GM19397 (cell line): ENCODE measurements around the gene ZNF335.

ENCODE experiments used
- ATAC-seq: cut with Tn5 transposase; IDR thresholded peaks from one replicate; pipeline ENCODE4 v1.9.1; 2021; ENCODE audit warnings: mild to moderate bottlenecking, moderate library complexity; ENCODE audit not compliant: unreplicated experiment

The ZNF335 gene

DNA sequence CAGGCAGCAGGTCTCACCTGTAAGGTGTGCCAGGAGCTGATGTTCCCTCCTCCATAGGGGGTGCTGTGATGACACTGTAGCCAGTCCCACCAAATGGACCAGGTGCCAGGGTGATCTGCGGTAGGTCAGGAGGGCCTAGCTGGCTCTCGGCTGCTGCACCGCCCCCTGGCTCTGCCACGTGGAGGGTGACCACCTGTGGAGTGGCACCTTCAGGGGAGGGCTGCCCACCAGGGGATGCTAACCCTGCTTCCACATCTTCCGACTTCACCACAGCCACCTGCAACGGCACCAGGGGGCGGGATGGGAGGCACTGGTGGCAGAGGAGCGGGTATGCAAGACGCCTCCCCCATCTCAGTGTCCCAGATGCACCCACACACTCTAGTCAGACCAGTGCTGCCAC is 18.3 kb downstream of the ZNF335 start:
- no peak for ATAC-seq

DNA sequence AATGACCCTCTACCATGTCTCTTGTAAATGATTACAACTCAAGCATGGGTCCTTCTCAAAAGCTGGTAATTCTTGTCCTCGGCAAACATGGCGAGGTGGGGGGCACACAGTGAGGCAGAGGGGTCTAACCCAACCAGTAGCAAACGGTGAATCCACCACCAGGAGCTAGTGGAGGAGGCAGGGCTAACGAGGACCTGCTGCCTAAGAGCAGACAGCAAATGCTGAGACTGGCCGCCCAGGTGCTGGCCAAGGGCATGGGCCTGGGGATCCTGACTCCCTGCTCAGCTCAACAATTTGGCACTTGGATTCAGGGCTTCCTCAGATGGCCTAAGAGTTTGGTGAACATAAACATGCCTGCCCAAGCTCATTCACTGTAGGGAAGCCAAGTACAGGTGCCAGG is 19.1 kb downstream of the ZNF335 start:
- no peak for ATAC-seq

DNA sequence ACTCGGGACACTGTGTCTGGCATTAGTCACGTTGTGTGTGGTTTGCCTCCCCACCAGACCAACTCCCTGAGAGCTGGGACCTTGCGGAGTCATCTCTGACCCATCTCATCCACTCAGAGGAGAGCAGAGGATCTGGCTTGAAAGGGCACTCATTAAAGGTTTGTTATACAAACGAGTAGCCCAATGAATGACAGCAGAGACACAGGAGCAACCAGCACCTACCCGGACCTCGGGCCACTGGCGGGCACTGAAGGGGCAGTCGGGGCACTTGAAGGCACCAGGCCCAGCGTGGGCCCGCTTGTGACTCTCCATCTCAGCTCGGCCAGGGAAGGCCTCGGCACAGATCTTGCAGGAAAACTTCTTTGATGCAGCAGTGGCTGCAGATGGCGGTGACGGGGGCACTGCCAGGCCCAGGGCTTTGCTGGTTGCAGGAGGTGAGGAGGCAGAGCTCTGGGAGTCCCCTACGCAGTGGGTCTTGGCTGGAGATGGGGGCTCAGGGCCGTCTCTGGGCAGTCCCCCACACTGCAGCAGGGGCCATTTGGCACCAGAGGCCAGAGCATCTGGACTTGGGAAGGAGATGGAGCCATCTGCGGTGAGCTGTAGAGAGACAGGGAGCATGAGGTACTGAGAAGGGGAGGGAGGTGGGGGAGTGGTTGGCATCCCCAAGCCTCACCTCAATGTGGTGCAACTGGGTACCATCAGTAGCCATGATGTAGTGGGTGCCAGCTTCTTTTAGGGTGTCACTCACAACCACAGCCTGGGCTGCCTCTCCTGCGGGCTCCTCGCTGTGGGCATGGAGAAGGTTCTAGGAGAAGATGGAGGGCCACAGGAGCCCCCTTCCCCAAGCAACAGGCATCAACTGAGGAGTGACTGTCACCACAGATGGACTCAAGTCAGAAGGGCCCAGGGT is 19.8 kb downstream of the ZNF335 start:
- ATAC-seq: no peak

DNA sequence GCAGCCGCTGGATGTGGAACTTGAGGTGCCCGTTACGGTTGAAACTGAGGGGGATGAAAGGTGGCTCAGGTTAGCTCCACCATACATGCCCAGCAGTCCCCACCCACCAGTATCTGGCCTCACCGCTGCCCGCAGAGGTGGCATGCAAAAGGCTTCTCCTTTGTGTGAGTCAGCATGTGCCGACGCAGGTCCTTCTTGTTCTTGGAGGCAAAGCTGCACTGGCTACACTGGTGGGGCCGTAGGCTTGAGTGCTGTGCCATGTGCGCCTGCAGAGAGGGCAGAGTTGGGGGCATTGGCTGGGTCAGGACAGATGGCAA is 21.7 kb downstream of the ZNF335 start:
- no peak for ATAC-seq

DNA sequence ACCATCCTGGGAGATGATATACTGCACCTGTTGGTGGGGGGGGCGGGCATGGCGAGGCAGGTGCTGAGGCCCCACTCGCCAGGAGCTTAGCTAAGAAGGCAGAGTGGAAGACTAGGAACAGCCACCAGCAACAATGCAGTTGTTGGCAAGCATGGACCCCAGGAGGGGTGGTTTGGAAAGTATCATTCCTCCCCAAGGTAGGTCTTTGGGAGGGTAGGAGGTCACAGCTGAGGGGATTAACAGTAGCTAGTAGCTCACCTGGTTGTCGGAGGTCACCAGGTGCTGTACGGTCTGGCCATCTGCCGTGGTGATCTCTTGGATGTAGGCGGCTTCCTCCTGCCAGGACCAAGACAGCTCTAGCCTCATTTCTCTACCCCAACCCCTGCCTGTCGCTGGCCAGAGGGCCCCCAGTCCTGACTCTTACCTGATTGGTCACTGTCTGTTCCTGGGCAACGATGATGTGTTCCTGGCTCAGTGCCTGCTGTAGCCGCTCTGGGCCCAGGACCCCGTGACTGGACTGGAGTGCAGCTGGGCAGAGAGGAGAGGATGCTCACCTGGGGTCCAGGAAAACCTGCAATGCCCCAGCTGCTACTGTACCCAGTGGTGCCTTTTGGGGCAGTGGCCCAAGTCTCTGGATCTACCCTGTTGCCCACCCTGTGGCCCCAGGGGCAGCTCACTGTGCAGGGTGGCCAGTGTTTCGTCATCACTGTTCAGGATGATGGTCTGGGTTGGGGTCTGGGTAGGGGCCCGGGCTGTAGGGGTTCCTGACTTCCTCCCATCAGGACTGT is 22.3 kb downstream of the ZNF335 start:
- ATAC-seq: no peak

DNA sequence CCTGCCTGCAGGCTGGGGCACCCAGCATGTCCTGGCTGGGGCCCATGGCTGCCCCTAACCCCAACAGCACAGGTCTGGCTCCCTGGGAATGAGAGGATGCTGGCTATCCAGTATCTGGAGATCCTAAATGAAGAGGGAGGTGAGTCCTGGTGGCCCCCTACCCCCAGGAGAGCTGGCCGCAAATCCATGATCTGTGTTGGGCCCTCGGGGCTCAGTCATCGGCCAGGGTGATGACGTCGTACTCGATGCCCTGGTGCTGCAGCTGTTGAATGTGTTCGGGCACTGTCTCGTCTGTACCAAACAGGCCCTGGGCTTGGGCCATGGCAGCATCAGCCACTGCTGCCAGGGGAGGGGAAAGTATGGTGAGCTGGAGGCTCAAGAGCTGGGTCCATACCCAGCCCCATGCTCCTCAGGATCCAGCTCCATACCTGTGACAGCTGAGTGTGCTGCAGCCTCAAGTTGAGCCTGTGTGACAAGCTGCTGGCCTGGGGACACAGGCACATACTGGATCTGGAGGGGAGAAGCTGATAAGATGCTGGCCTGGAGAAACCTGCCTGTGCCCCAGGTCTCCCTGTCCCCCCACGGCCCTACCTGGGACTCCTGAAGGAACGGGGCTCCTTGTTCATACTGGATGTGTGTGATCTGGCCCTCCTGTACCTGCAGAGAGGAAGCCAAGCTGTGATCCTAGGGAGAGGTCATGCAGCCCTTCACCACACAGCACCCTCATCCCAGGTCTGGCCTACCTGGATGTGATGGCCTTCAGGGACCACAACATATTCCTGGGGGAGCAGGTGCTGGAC is 23.1 kb downstream of the ZNF335 start:
- no peak for ATAC-seq

DNA sequence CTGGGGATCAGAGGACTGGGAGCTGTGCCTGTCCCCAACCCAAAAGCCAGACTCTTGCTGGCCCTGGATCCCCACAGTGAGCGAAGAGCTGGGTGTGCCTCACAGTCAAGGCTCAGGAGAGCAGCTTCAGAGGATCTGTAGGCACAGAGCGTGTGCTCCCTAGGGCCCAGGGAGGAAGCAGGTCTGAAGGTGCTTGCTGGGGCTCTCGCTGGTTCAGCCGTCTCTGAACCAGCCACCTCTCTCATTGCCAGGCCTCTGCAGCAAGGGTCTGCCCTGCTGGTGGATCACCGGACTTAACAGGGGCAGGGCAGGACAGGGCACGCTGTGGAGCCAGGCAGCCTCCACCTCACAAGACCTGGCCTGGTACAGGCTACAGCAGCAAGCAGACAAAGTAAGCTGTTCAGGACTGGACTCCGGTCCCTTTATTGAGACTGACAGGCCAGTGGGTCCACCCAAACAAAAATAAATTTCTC is 23.7 kb downstream of the ZNF335 start:
- ATAC-seq: no peak

DNA sequence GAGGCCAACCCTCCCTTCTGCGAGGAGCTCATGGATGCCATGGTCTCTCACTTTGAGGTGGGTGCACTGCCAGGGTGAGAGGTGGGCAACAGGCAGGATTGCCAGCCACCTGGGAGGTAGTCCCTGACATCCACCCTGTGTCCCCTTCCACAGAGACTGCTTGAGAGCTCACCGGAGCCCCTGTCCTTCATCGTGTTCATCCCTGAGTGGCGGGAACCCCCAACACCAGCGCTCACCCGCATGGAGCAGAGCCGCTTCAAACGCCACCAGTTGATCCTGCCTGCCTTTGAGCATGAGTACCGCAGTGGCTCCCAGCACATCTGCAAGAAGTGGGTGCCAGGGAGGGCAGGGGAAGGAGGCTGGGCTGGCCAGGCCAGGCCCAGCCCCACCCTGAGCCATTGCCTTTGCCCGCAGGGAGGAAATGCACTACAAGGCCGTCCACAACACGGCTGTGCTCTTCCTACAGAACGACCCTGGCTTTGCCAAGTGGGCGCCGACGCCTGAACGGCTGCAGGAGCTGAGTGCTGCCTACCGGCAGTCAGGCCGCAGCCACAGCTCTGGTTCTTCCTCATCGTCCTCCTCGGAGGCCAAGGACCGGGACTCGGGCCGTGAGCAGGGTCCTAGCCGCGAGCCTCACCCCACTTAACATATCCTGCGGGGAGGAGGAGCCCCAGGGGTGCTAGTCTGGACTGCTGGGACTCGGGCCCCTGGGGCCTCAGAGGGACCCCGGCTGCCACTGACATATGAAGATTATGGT is 24.7 kb downstream of the ZNF335 start:
- ATAC-seq: no peak

DNA sequence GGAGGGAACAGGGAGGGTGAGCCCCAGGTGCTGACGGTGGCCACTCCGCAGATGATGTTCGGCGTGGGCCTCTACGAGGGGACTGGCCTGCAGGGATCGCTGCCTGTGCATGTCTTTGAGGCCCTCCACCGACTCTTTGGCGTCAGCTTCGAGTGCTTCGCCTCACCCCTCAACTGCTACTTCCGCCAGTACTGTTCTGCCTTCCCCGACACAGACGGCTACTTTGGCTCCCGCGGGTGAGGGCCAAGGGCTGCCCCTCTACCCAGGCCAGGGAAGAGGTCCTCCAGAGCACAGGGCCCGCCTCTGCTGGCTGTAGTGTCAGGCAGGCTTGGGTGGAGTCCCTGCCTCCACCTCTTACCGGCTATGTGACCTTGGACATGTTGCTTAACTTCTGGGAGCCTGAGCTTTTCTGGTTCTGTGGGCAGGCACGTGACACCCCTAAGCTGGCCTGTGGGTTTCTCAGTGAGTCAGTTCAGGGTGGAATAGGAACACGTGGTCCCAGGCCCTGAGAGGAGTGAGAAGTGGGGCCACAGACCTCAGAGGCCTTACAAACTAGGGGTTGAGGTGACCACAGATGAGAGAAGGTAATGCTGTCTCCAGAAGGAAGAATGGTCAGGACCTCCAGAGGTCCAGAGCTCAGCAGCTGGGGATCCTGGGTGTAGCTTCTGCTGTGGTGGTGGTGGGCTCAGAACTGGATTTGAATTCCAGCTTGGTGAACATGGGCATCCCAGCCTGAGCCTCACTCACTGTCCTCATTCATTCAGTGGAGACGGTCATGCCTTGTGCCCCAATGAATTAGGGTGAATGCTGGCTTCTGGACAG is 25.6 kb downstream of the ZNF335 start:
- no peak for ATAC-seq

DNA sequence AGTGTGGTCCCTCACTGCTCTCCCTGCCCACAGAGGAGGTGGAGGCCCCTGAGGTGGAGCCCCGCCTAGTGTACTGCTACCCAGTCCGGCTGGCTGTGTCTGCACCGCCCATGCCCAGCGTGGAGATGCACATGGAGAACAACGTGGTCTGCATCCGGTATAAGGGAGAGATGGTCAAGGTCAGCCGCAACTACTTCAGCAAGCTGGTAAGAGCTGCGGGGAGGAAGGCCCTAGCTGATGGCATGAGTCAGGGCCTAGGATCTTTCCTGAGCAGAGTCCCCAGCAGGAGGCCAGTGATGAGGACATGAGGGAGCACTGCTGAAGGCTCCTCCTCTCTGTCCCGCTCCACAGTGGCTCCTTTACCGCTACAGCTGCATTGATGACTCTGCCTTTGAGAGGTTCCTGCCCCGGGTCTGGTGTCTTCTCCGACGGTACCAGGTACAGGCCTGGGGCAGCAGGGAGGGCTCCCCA is 26.3 kb downstream of the ZNF335 start:
- ATAC-seq: no peak

DNA sequence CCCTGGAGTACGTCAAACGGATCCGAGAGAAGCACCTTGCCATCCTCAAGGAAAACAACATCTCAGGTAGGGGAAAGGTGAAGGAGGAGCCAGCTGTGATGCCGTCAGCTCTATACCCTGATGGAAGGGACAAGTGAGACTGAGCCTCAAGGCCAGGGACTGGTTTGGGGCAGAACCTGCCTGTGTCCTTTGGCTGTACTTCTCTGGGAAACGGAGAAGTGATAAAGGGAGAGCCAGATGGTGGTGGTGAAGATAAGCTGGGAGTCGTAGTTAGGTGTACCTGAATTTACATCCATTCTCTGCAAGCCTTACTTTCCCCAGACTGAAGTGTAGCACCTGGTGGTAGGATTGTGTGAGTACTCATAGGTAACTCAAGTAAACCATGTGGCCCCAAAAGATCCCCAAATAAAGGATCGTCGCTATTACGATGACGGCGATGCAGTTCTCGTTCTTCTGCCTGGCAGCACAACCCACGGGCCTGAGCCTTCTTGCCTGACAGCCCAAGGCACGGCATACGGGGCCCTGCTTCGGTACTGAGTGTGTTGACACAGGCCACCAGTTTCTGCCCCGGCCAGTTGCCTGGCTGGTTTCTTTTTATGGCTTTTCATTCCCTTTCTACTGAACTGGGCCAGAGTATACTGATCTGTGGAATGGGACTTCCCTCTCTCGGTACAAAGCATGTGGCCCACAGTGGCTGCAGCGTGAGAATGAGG is 26.9 kb downstream of the ZNF335 start:
- ATAC-seq: no peak

DNA sequence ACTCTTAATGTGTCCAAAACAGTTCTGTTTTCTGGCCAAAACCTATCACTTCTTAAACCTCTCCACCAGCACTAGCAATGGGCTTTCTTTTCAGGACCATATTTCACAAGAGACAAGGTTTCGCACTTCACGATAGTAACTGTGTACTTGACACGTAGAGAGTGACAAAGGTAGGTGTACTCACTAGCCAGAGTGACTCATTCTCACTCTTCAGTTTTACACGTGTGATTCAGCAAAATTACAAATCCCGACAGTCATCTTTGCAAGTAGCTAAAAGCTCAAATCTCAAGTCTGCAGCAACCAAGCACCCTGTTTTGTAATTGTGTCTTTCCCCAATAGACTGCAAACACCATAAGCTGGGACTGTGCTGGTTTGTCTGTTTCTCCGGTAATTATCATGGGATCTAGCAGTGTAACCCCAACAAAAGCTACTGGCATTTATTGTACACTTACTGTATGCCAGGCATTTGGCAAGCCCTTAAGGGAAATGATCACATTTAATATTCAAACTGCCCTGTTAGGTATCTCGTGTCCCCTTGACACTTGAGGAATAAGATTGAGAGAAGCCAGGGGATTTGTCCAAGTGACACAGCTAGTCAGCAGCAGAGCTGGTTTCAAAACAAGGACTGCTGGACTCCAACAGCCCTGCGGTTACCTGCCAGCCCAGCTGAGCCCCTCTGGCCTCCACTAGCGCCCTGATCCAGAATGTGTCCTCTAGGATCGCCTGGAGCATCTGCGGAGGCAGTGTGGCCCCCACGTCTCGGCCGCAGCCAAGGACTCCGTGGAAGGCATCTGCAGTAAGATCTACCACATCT is 27.6 kb downstream of the ZNF335 start:
- no peak for ATAC-seq

DNA sequence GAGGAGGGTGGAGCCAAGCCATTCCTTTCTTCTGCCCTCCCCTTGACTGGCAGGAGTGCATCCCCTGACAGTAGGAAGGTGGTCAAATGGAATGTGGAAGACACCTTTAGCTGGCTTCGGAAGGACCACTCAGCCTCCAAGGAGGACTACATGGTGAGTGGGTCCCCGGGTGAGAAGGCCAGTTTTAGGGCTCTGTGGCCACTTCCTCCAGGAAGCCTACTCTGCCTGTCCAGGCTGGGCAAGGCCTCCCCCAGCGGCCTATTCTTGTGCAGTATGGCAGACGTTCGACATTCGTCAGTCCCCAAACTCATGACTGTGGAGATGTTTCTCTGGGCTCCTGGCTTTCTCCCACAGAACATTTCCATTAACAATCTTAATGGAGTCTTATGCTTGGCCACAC is 28.4 kb downstream of the ZNF335 start:
- no peak for ATAC-seq

DNA sequence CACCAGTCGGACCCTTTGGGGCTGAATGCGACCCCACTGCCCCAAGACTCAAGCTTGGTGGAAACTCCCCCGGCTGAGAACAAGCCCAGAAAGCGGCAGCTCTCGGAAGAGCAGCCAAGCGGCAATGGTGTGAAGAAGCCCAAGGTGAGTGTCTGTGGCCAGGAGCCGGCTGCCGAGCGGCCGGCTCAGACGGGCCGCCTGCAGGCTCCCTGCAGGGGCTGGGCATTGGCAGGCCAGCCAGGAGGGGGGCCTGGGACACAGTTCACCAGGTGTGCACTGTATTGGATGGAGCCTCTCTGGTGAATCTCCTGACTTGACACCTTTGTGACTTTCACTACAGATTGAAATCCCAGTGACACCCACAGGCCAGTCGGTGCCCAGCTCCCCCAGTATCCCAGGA is 31.5 kb downstream of the ZNF335 start:
- ATAC-seq: no peak

DNA sequence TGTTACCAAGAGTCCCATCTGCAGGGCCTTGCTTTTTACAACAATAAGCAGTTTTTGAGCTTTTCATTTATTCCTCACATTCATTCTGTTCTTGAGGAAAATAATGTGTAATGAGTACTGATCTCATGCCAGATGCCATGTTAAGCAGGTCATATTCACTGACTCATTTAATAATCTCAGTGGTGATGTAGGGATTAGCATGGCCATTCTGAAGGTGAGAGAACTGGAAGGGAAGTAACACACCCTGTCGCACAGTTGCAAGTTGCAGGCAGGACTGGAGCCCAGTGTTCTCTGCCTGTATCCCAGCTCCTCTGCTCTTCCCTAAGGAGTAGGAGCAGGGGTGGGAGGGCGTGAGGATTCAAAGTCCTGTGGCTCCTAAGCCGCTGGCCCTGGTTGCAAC is 31.9 kb downstream of the ZNF335 start:
- no peak for ATAC-seq

DNA sequence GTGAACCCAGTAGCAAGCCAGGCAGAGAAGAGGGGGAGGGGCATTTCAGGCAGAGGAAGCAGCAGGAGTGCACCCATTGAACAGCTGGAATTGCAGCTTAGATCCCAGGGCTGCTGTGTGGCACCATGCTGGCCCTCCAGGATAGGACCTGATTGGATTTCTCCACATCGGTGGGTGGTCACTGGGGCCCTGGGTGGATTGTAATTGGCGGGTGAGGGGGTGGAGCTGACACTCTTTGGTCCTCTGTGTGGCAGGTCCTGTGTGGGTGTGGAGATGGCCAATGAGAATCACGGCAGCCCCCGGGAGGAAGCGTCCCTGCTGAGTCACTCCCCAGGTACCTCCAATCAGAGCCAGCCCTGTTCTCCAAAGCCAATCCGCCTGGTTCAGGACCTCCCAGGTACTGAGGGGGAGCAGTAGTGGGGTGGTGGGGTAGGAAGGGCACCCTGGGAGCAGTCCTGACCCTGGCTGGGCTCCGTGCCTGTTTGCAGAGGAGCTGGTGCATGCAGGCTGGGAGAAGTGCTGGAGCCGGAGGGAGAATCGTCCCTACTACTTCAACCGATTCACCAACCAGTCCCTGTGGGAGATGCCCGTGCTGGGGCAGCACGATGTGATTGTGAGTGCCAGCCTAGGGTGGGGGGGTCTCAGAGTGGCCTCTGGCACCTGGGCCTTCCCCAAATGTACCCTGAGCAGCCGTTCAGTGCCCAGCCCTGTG is 33.1 kb downstream of the ZNF335 start:
- ATAC-seq: no peak

DNA sequence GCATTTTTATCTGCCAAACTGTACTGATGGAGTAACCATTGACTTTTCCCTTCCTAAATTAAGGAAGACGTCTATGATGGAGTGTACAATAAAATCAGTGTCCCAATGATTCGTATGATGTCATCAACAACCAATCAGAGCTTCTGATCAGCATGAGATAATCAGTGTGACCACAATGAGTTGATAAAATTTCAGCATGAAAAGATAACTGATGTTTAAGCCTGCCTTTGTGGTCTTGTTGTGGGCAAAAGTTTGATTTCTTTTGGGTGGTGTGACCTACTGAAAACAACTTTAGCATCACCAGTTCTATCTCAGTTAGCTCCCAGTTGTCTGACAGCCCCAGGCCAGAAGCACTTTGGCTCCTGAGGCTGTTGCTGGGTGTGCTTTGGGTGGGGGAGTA is 34.2 kb downstream of the ZNF335 start:
- no peak for ATAC-seq
